ENCODE results near the gene NUP210. TPM values are rescaled to one million over a fixed set of nuclear protein-coding genes. Genes with fewer than 3 reads are reported as not detected.
A peak's percentile ranks its signal among the peaks of the same experiment; 100 is the strongest.
"Not testable (repeated sequence)": the region's sequence is repeated elsewhere in the genome, so short reads cannot be mapped to it uniquely, and the experiment has no call there.

The NUP210 gene
- total RNA-seq, 3 donors from 2014 or later (not counting 1 experiment from before 2014, with no cell fraction given): 156 to 194 (median 179) TPM

DNA sequence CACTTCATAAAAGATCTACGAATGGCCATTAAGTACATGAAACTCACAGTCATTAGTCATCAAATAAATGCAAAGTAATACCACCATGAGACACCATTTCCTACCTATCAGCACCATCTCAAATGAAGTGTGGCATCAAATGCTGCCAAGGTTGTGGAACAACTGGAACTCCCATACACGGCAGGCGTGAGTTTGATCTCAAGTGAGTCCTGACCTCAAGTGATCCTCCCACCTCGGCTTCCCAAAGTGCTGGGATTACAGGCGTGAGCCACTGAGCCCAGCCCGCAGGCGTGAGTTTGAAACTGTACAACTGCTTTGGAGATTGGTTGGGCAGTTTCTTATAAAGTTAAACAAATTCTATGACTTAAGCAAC lies 31.2 kb upstream of the NUP210 start:
- intact Hi-C loops (cut with micrococcal nuclease): no loop called here
- Mint-ChIP-seq H3K27me3 (ENCODE audit: low read depth in 2 of 2) (no peaks in the 10 kb centered on the region), H3K36me3 (no peaks in the 10 kb centered on the region), H3K27ac (peak overlapping the region; percentile 87 to 89), H3K4me3 (peak overlapping the region; percentile 91), H3K9me3 (no peaks in the 10 kb centered on the region), H3K4me1 (peaks cover 6 to 12% of the 10 kb centered on the region in 2 donors)
- peak overlapping the region; percentile 39 for H3K27ac ChIP-seq (ENCODE audit: low read length)
- no peaks in the 10 kb centered on the region for H3K27me3 ChIP-seq (ENCODE audit: control insufficient read depth, insufficient read depth, low read length)
- WGBS (ENCODE audit: insufficient coverage): 11% methylated on average over 6 of the region's 7 CpGs
- H3K36me3 ChIP-seq (ENCODE audit: control insufficient read depth, insufficient read depth, low read length): no peaks in the 10 kb centered on the region
- TF ChIP-seq, protein P1, sequence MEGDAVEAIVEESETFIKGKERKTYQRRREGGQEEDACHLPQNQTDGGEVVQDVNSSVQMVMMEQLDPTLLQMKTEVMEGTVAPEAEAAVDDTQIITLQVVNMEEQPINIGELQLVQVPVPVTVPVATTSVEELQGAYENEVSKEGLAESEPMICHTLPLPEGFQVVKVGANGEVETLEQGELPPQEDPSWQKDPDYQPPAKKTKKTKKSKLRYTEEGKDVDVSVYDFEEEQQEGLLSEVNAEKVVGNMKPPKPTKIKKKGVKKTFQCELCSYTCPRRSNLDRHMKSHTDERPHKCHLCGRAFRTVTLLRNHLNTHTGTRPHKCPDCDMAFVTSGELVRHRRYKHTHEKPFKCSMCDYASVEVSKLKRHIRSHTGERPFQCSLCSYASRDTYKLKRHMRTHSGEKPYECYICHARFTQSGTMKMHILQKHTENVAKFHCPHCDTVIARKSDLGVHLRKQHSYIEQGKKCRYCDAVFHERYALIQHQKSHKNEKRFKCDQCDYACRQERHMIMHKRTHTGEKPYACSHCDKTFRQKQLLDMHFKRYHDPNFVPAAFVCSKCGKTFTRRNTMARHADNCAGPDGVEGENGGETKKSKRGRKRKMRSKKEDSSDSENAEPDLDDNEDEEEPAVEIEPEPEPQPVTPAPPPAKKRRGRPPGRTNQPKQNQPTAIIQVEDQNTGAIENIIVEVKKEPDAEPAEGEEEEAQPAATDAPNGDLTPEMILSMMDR (IDR thresholded peaks at IDR 0.05): no peak
- H3K4me3 ChIP-seq (ENCODE audit: low read length): peak overlapping the region; percentile 45
- no peaks in the 10 kb centered on the region for H3K9me3 ChIP-seq (ENCODE audit: control insufficient read depth, insufficient read depth, low read length)
- ATAC-seq (peak in 1 of 3 donors; percentile 22), DNase-seq (peak in 1 of 2 donors; percentile 60)
- peaks cover 16% of the 10 kb centered on the region for H3K4me1 ChIP-seq (ENCODE audit: control insufficient read depth, insufficient read depth, low read length)

DNA sequence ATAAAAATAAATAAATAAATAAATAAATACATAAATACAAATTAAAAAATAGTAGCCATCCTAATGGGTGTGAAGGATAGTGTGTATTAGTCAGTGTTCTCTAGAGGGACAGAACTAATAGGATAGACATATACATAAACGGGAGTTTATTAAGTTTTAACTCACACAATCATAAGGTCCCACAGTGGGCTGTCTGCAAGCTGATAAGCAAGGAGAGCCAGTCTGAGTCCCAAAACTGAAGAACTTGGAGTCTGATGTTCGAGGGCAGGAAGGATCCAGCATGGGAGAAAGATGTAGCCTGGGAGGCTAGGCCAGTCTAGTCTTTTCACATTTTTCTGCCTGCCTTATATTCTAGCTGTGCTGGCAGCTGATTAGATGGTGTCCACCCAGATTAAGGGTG lies 22.8 kb upstream of the NUP210 start:
- intact Hi-C loops (cut with micrococcal nuclease); H3K4me1 Mint-ChIP-seq; H3K4me1 ChIP-seq (ENCODE audit: control insufficient read depth, insufficient read depth, low read length); H3K27ac Mint-ChIP-seq; H3K36me3 ChIP-seq (ENCODE audit: control insufficient read depth, insufficient read depth, low read length); H3K9me3 ChIP-seq (ENCODE audit: control insufficient read depth, insufficient read depth, low read length); ATAC-seq; H3K36me3 Mint-ChIP-seq; H3K4me3 ChIP-seq (ENCODE audit: low read length); H3K4me3 Mint-ChIP-seq; H3K27me3 ChIP-seq (ENCODE audit: control insufficient read depth, insufficient read depth, low read length); DNase-seq; H3K27ac ChIP-seq (ENCODE audit: low read length); H3K27me3 Mint-ChIP-seq (ENCODE audit: low read depth in 2 of 2); H3K9me3 Mint-ChIP-seq: not testable (repeated sequence)
- WGBS (ENCODE audit: insufficient coverage): 90% methylated on average over 2 of the region's 2 CpGs

DNA sequence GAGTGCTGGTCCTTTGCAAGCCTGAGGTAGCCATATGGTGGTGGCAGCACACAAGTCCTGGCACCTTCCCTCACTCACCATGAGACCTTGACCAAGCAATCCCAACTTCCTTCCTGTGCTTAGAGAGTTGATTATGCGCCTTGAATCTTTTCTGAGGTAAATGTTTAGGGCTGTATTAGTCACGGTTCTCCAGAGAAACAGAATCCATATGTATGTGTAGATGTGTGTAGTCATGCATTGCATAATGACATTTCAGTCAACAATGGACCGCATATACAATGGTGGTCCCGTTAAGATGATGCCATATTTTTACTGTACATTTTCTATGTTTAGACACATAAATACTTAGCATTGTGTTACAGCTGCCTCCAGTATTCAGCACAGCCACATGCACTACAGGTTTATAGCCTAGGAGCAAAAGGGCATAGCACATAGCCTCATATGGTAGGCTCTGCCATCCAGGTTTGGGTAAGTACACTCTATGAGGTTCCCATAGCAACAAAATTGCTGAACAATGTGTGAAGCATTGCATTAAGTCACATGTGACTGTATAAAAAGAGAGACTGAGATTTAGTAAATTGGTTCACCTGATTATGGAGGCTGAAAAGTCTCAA lies 20.2 kb upstream of the NUP210 start:
- Histone ChIP-seq H3K4me3 (ENCODE audit: low read length) (no peak overlapping the region), H3K36me3 (ENCODE audit: control insufficient read depth, insufficient read depth, low read length) (no peaks in the 10 kb centered on the region), H3K9me3 (ENCODE audit: control insufficient read depth, insufficient read depth, low read length) (no peaks in the 10 kb centered on the region), H3K27me3 (ENCODE audit: control insufficient read depth, insufficient read depth, low read length) (no peaks in the 10 kb centered on the region), H3K4me1 (ENCODE audit: control insufficient read depth, insufficient read depth, low read length) (no peaks in the 10 kb centered on the region), H3K27ac (ENCODE audit: low read length) (no peak overlapping the region)
- no peak for DNase-seq
- Mint-ChIP-seq H3K4me3 (no peak overlapping the region), H3K9me3 (no peaks in the 10 kb centered on the region), H3K27me3 (ENCODE audit: low read depth in 2 of 2) (no peaks in the 10 kb centered on the region), H3K36me3 (no peaks in the 10 kb centered on the region), H3K4me1 (no peaks in the 10 kb centered on the region), H3K27ac (no peak overlapping the region)
- ATAC-seq: no peak
- TF ChIP-seq, protein P1 (IDR thresholded peaks at IDR 0.05): no peak
- intact Hi-C loops (cut with micrococcal nuclease): no loop called here
- WGBS (ENCODE audit: insufficient coverage): 90% methylated on average over 3 of the region's 4 CpGs

DNA sequence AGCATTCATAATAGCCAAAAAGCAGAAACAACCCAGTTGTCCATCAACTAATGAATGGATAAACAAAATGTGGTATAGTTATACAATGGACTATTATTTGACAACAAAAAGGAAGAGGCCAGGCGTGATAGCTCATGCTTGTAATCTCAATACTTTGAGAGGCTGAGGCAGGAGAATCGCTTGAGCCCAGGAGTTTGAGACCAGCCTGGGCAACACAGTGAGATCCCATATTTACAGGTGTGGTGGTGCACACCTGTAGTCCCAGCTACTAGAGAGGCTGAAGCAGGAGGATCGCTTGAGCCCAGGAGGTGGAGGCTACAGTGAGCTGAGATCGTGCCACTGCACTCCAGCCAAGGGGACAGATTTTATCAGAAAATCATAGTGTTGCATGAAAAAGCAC lies 16.1 kb upstream of the NUP210 start:
- H3K9me3 Mint-ChIP-seq; ATAC-seq; intact Hi-C loops (cut with micrococcal nuclease); H3K27ac Mint-ChIP-seq; H3K27ac ChIP-seq (ENCODE audit: low read length); H3K9me3 ChIP-seq (ENCODE audit: control insufficient read depth, insufficient read depth, low read length); H3K27me3 Mint-ChIP-seq (ENCODE audit: low read depth in 2 of 2); DNase-seq; H3K4me1 Mint-ChIP-seq; H3K36me3 ChIP-seq (ENCODE audit: control insufficient read depth, insufficient read depth, low read length); H3K36me3 Mint-ChIP-seq; H3K4me3 ChIP-seq (ENCODE audit: low read length); H3K27me3 ChIP-seq (ENCODE audit: control insufficient read depth, insufficient read depth, low read length); H3K4me3 Mint-ChIP-seq; H3K4me1 ChIP-seq (ENCODE audit: control insufficient read depth, insufficient read depth, low read length): not testable (repeated sequence)
- 90% methylated on average over 4 of the region's 4 CpGs for WGBS (ENCODE audit: insufficient coverage)

All from natural killer cell (primary cell).